CD14-positive monocyte (primary cell): Measurements from ENCODE around the gene HOXD8. TPM values are rescaled to one million over a fixed set of nuclear protein-coding genes. Genes with fewer than 3 reads are reported as not detected.
A peak's percentile ranks its signal among the peaks of the same experiment; 100 is the strongest.

Experiments
- DNase-seq, 3 donors: peaks; one replicate each; pipeline ENCODE4 v3.0.0-alpha.2; 2011 to 2022
- H2AFZ ChIP-seq: 2 replicates; pipeline ENCODE4 v1.6.0; 2012; ENCODE audit warnings: mild to moderate bottlenecking, low read depth, low read length, inconsistent platforms; ENCODE audit not compliant: insufficient read depth, poor library complexity, severe bottlenecking
- H3K27ac ChIP-seq, 2 donors: 1 replicate in 1 of 2; 2 replicates in 1 of 2; pipeline ENCODE4 v1.5.1; 2012 to 2013; ENCODE audit warnings: low read length in 2 of 2, control low read depth in 1 of 2, inconsistent platforms in 1 of 2, low read depth in 1 of 2, mild to moderate bottlenecking in 1 of 2
- H3K27me3 ChIP-seq, 2 donors: one replicate each; pipeline versions ENCODE4 v1.6.0 to v1.6.1; 2011 to 2013; ENCODE audit warnings: low read length in 2 of 2; ENCODE audit not compliant: control insufficient read depth in 2 of 2, insufficient read depth in 2 of 2
- H3K36me3 ChIP-seq, 2 donors: replicated peaks in 1 of 2; 1 replicate in 1 of 2; 2 replicates in 1 of 2; pipeline versions ENCODE4 v1.5.1 to v1.6.1; 2012 to 2013; ENCODE audit warnings: low read length in 2 of 2, control low read depth in 1 of 2, inconsistent platforms in 1 of 2, mild to moderate bottlenecking in 1 of 2; ENCODE audit not compliant: insufficient read depth in 2 of 2, control insufficient read depth in 1 of 2
- H3K4me1 ChIP-seq, 2 donors: 1 replicate in 1 of 2; 2 replicates in 1 of 2; pipeline versions ENCODE4 v1.5.1 to v1.6.1; 2012 to 2013; ENCODE audit warnings: low read length in 2 of 2, control low read depth in 1 of 2, inconsistent platforms in 1 of 2, mild to moderate bottlenecking in 1 of 2, moderate library complexity in 1 of 2; ENCODE audit not compliant: insufficient read depth in 2 of 2, control insufficient read depth in 1 of 2
- H3K4me2 ChIP-seq: replicated peaks from 2 replicates; pipeline ENCODE3; 2012; ENCODE audit warnings: low read length, moderate library complexity, mild to moderate bottlenecking; ENCODE audit not compliant: poor library complexity, severe bottlenecking; ENCODE audit errors: extremely low read depth
- H3K4me3 ChIP-seq, 3 experiments: fragments of 200-600 bp in 1 of 3; sonication (generic) in 1 of 3; replicated peaks in 1 of 3; 1 replicate in 2 of 3; 2 replicates in 1 of 3; pipeline ENCODE4 v1.5.1; 2011 to 2013; ENCODE audit warnings: low read length in 3 of 3, mild to moderate bottlenecking in 3 of 3, control low read depth in 2 of 3, low read depth in 2 of 3, inconsistent platforms in 1 of 3, moderate library complexity in 1 of 3
- H3K79me2 ChIP-seq: 2 replicates; pipeline ENCODE4 v1.6.0; 2012; ENCODE audit warnings: mild to moderate bottlenecking, control low read depth, inconsistent platforms, low read length, moderate library complexity; ENCODE audit not compliant: insufficient read depth
- H3K9ac ChIP-seq: 2 replicates; pipeline ENCODE4 v1.6.0; 2017; ENCODE audit warnings: low read length, mild to moderate bottlenecking; ENCODE audit not compliant: insufficient read depth, poor library complexity, severe bottlenecking
- H3K9me3 ChIP-seq, 2 donors: replicated peaks in 1 of 2; 1 replicate in 1 of 2; 2 replicates in 1 of 2; pipeline versions ENCODE4 v1.5.1 to v1.6.1; 2012 to 2013; ENCODE audit warnings: low read length in 2 of 2, control low read depth in 1 of 2; ENCODE audit not compliant: control insufficient read depth in 1 of 2, insufficient read depth in 1 of 2
- H4K20me1 ChIP-seq: 2 replicates; pipeline ENCODE4 v1.6.0; 2012; ENCODE audit warnings: mild to moderate bottlenecking, low read length, control low read depth, moderate library complexity; ENCODE audit not compliant: insufficient read depth
- H3K27ac Mint-ChIP-seq, 7 donors: one replicate each; pipeline ENCODE4 v1.8.0; 2020; ENCODE audit warnings: mild to moderate bottlenecking in 7 of 7, mixed read lengths in 7 of 7, moderate library complexity in 6 of 7, inconsistent platforms in 2 of 7
- H3K27me3 Mint-ChIP-seq, 3 donors: one replicate each; pipeline ENCODE4 v1.8.0; 2021 to 2022; ENCODE audit warnings: low read depth in 3 of 3, mild to moderate bottlenecking in 3 of 3, mixed read lengths in 3 of 3, moderate library complexity in 3 of 3, inconsistent platforms in 1 of 3
- H3K36me3 Mint-ChIP-seq, 2 donors: one replicate each; pipeline ENCODE4 v1.8.0; 2020; ENCODE audit warnings: mixed read lengths in 2 of 2, inconsistent platforms in 1 of 2, mild to moderate bottlenecking in 1 of 2
- H3K4me1 Mint-ChIP-seq: one replicate; pipeline ENCODE4 v1.8.0; 2020; ENCODE audit warnings: mild to moderate bottlenecking, mixed read lengths
- H3K4me3 Mint-ChIP-seq, 2 donors: one replicate each; pipeline ENCODE4 v1.8.0; 2020; ENCODE audit warnings: mild to moderate bottlenecking in 2 of 2, mixed read lengths in 2 of 2, moderate library complexity in 1 of 2
- H3K9me3 Mint-ChIP-seq, 7 donors: one replicate each; pipeline ENCODE4 v1.8.0; 2020 to 2022; ENCODE audit warnings: mixed read lengths in 7 of 7, mild to moderate bottlenecking in 6 of 7, moderate library complexity in 6 of 7, inconsistent platforms in 2 of 7
- WGBS: methylation state at CpG from one replicate; pipeline ENCODE4 v1.1.5; 2013; ENCODE audit warnings: missing lambda C conversion rate; ENCODE audit not compliant: insufficient coverage; 5-methylcytosine and 5-hydroxymethylcytosine counted together
- intact Hi-C, 2 donors: fragments of 100-400 bp; cut with micrococcal nuclease; formaldehyde crosslinking; loops; one replicate each; pipeline versions ENCODE4 v1.15.0 to v1.15.1; 2023
- polyA plus RNA-seq, 3 donors: library from polyadenylated mRNA; depleted of rRNA in 1 of 3; unstranded in 2 of 3; stranded (reverse) in 1 of 3; fragments of 300-500 nt in 2 of 3; fragments of >200 nt in 1 of 3; fragmentation: Illumina TruSeq in 2 of 3; gene quantifications; 1 replicate in 2 of 3; 2 replicates in 1 of 3; pipeline ENCODE4 v1.2.3, GENCODE V29; 2012 to 2021
- TF ChIP-seq, protein P1 (sequence below): fragments of 200-600 bp; IDR thresholded peaks from one replicate; pipeline ENCODE4 v1.8.0; 2022; ENCODE audit warnings: antibody characterized with exemption, mild to moderate bottlenecking

The HOXD8 gene
- polyA plus RNA-seq, 3 donors: not detected

DNA sequence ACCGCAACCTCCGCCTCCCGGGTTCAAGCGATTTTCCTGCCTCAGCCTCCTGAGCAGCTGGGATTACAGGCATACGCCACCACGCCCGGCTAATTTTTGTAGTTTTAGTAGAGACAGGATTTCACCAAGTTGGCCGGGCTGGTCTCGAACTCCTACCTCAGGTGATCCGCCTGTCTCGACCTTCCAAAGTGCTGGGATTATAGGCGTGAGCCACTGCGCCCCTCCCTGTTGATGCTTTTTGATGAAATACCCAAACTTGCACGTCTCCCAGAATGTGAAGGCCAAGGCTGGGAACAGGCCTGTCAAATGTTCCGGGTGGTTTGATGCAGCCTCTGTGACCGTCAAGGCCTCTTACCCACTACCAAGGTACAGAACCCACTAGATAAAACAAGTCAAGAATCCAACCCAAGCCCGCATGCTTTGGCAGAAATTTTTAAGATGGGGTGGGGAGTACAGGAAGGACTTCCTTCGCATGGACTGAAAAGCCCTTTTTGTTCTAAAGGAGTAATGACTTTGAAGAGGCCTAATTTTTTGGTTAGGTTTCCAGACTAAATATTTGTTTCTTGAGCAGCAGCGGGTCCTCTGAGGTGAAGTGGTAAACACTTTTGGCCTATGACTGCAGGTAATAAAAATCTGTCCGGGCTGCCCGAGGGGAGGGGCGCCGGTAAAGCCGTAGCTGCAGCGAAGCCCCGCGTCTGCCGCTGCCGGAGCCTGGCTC is 42.0 kb upstream of the HOXD8 start:
- Mint-ChIP-seq H3K4me1 (peaks cover 28% of the 10 kb centered on the region), H3K36me3 (peaks cover 0 to 15% of the 10 kb centered on the region in 2 donors), H3K27ac (no peak overlapping the region), H3K4me3 (peak overlapping the region; percentile 79 to 98), H3K9me3 (peaks cover 0 to 49% (median 26%) of the 10 kb centered on the region in 7 donors), H3K27me3 (peaks cover 97 to 99% (median 98%) of the 10 kb centered on the region in 3 donors)
- Histone ChIP-seq H4K20me1 (no peaks in the 10 kb centered on the region), H3K4me3 (peak overlapping the region in 1 of 3 experiments; percentile 48), H3K4me2 (peak overlapping the region; percentile 64), H2AFZ (peak overlapping the region; percentile 44), H3K27ac (no peak overlapping the region), H3K9ac (no peak overlapping the region), H3K9me3 (peaks cover 0 to 89% of the 10 kb centered on the region in 2 donors), H3K27me3 (peaks cover 96 to 98% of the 10 kb centered on the region in 2 donors), H3K36me3 (no peaks in the 10 kb centered on the region), H3K4me1 (peaks cover 8 to 11% of the 10 kb centered on the region in 2 donors), H3K79me2 (no peaks in the 10 kb centered on the region)
- no peak for DNase-seq
- intact Hi-C loops: no loop called here
- WGBS: 17% methylated on average over 24 of the region's 29 CpGs
- TF ChIP-seq, protein P1, sequence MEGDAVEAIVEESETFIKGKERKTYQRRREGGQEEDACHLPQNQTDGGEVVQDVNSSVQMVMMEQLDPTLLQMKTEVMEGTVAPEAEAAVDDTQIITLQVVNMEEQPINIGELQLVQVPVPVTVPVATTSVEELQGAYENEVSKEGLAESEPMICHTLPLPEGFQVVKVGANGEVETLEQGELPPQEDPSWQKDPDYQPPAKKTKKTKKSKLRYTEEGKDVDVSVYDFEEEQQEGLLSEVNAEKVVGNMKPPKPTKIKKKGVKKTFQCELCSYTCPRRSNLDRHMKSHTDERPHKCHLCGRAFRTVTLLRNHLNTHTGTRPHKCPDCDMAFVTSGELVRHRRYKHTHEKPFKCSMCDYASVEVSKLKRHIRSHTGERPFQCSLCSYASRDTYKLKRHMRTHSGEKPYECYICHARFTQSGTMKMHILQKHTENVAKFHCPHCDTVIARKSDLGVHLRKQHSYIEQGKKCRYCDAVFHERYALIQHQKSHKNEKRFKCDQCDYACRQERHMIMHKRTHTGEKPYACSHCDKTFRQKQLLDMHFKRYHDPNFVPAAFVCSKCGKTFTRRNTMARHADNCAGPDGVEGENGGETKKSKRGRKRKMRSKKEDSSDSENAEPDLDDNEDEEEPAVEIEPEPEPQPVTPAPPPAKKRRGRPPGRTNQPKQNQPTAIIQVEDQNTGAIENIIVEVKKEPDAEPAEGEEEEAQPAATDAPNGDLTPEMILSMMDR: no peak

DNA sequence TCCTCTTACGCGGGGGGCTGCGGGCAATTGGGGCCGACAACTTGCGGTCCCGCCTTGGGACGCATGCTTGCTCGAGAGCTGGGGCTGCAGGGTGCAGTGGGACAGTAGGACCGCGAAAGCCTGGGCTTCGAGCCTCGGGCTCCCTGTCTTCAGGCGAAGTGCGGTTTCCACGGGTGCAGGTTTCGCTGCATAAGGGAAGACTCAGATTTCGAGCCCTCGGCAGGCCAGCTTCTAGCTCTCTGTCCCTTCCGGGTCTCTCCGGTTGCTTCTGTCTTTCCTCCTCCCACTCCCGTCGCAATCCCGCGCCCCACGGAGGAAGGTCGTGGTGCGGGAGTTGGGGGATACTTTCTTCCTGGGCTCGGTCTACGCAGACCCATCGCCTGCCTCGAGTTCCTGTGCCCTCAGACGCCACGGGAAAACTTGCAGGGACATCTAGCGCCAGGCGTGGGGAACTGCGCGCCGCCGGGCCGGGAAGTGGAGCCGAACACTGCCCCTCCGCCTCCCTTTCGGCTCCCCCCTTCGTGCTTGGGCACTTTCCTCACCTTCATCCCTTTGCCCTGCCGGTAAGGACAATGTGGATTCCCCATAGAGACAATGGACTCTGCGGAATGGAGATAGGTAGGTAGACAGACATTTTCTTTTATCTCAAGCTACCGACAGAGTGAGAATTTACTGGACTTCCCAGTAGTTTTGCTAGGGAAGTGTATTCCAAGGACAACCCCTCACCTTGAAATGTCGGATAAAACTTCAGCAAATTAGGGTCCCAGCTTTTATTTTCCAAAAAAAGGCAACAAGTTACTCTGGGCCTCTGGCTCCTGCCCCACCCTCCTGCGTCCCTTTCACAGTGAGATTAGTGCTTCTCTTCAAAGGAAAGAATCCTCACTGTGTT is 41.2 kb upstream of the HOXD8 start:
- TF ChIP-seq, protein P1: peak; percentile 77
- Histone ChIP-seq H2AFZ (peak overlapping the region; percentile 44), H3K9me3 (peaks cover 0 to 82% of the 10 kb centered on the region in 2 donors), H3K27me3 (peaks cover 91 to 94% of the 10 kb centered on the region in 2 donors), H3K4me2 (peak overlapping the region; percentile 64), H3K4me3 (peak overlapping the region in 1 of 3 experiments; percentile 48), H3K4me1 (peaks cover 11 to 19% of the 10 kb centered on the region in 2 donors), H3K9ac (no peak overlapping the region), H4K20me1 (no peaks in the 10 kb centered on the region), H3K27ac (no peak overlapping the region), H3K36me3 (no peaks in the 10 kb centered on the region), H3K79me2 (no peaks in the 10 kb centered on the region)
- no peak overlapping the region for H3K27ac Mint-ChIP-seq
- H3K9me3 Mint-ChIP-seq: peaks cover 0 to 44% (median 26%) of the 10 kb centered on the region in 7 donors
- peaks cover 93 to 98% (median 95%) of the 10 kb centered on the region in 3 donors for H3K27me3 Mint-ChIP-seq
- peaks cover 0 to 15% of the 10 kb centered on the region in 2 donors for H3K36me3 Mint-ChIP-seq
- WGBS: 1% methylated on average over 33 of the region's 49 CpGs
- peaks cover 31% of the 10 kb centered on the region for H3K4me1 Mint-ChIP-seq
- peak in 2 of 3 donors; percentile 21 to 54 for DNase-seq
- H3K4me3 Mint-ChIP-seq: peak overlapping the region; percentile 79 to 98
- intact Hi-C loops: no loop called here
